SIG-M5 treated with dmso at 0.1 percent for 504 hours (cell line): Measurements from ENCODE around the gene TPX2.
"Not testable (repeated sequence)": the region's sequence is repeated elsewhere in the genome, so short reads cannot be mapped to it uniquely, and the experiment has no call there.

Experiments
- DNase-seq: peaks from one replicate; lab custom pipeline; 2025; ENCODE audit not compliant: unreplicated experiment; lab: John Stamatoyannopoulos, UW

The TPX2 gene

DNA sequence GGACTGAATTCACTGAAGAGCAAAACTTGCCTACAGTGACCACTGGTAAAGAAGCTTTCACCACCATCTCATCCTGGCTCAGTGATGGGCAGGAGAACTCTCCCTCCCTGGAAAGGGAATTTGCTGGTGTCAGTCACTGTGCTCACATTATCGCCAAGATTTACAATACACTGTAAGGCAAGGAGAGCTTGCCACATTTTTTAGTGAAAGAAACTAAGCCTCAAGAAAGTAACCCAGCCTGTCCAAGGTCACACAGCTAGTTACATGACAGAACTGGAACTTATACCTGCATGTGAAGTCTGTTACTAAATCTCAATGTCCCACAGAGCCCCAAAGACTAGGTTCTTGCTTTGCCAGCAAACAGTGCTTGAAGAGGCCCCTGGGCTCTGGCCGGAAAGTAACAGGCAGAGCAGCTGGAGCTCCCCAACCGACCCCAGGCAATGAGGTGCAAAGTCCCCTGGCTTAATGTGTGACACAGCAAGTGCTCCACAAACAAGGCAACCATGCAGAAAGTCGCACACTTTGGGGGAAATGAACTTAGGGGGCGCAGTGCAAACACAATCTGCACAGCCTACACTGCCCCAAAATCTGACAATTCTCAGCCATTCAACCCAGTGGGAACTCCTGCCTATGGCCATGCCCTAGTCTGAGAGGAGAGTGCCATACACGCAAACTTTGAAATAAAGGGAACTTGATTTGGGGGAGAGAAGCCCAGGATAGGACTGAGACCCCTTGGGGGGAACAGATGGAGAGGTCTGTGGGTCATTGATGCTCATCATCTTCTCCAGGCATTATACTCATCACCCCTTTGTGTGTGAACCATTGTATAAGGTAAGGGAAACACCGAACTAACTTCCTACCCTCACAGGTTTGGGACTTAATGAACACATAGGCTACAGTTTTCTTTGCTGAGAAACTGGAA is 18.3 kb upstream of the TPX2 start:
- DNase-seq: no peak

DNA sequence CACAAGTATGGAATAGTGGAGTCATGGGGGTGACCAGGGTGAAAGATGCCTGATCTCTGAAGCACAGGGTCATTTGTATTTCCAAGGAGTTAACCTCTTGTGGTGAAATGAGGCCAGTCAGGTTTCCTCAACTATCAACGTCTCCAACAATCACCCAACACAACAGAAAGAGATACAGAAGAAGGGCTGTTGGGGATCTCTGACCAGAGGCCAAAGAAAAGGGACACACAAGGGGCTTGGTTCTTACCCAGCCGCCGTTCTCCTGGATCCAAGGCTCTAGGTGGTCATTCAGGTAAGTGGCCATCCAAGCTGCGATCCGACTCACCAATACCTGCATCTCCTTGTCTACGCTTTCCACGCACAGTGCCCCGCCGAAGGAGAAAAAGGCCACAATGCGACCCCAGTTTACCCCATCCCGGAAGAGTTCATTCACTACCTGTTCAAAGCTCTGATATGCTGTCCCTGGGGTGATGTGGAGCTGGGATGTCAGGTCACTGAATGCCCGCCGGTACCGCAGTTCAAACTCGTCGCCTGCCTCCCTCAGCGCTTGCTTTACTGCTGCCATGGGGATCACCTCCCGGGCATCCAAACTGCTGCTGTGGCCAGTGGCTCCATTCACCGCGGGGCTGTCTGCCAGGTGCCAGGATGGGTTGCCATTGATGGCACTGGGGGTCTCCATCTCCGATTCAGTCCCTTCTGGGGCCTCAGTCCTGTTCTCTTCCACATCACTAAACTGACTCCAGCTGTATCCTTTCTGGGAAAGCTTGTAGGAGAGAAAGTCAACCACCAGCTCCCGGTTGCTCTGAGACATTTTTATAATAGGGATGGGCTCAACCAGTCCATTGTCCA is 17.5 kb upstream of the TPX2 start:
- DNase-seq: no peak

DNA sequence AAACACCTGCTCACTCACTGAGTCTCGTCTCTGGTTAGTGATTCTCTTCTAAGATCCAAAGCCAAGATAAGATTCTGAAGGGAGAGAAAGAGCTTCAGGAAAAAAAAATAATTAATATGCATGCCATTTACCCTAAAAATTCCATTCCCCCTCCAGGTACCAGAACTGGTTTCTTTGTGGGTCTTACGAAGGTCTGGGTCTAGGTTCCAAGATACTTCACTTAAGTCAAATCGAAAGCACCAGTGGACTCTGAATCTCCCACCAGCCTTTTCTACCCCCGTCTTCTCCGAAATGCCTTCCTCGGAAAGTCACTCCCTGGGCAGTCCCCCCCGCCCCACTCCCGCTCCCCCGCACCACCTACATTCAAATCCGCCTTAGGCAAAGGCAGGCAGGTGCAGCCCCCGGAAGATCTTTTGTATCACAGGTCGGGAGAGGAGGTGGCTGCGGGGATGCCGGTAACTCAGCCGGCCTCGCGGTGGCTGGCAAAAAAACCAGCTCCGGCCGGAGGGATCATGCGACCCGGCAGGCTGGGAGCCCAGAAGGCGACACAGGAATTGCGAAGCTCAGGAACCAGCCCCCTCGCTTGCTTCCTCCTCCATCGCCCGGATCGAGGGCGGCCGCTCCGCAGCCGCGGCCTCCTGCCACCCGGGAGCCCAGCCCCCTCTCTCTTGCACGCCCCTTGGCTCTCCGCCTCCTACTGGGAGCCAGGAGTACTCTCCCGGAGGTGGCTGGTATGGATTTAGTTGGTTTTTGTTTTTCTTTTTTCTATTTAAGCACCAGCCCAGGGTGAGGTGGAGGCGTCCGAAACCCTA is 16.6 kb upstream of the TPX2 start, which contains the start of gene BCL2L1:
Gene BCL2L1, minus strand, starts transcription at position 612 of the 812 bp plus-strand sequence. CDS start 650 bp downstream, outside the sequence.
- peak; percentile 78 for DNase-seq

DNA sequence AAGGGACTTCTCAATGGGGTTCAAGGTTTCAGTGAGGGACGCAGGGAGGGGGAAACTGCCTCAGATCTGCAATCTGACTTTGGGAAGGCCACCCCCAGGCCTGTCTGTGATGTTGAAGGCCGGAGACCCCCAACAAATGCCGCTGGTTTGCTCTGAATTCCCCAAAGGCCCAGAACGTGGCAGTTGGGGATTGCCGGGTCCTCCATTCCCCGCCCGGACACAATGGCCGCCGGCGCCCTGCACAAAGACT is 16.1 kb upstream of the TPX2 start:
- DNase-seq: no peak

DNA sequence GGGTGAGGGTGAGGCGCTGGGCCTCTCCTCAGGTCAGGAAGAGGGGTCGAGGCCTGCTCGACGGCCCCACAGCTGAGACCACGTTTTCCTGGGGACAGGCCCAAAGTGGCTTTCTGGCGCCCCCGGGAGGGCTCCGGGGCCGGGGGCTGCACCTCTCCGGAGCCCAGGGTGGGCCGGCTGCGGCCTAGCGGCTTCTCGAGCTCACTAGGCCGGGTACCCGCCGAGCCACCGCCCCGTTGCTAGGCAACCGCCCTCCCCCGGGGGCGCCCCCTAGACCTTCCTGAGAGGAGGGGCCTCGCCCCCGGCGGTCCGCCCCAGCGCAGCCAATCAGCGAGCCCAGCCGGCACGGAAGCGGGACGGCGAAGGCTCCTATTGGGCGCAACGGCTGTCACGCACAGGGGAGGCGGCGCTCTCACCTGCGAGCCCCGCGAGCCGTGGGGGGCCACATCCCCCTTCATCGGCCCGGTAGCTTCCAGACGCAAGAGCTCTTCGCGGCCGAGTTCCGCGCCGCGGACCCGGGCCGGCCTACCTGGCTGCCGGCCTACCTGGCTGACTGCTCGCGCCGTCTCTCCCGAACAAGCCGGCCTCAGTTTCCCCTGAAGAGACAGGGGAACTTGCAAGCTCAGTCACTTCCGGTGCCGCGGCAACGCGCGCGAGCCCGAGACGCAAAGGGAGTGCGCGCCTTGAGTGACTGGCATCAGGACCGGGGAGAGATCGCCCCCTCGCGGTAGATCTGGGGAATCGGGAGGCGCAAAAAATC is 15.6 kb upstream of the TPX2 start:
- DNase-seq: peak; percentile 96

DNA sequence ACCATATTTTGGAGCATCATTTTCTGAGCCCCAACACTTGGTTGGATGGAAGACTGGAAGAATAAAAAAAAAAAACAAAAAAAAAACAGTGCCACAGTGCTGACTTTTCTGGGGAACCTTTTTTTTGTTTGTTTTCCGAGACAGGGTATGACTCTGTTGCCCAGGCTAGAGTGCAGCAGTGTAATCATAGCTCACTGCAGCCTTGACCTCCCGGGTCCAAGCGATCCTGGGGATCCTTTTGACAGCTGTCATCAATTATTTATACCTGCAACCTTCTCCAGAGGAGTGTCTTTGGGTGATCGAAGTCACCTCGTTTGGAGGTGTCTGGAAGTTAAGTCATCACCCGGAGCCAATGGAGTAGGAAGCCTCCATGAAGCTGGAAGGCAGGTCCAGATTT is 7.8 kb upstream of the TPX2 start:
- DNase-seq: no peak

DNA sequence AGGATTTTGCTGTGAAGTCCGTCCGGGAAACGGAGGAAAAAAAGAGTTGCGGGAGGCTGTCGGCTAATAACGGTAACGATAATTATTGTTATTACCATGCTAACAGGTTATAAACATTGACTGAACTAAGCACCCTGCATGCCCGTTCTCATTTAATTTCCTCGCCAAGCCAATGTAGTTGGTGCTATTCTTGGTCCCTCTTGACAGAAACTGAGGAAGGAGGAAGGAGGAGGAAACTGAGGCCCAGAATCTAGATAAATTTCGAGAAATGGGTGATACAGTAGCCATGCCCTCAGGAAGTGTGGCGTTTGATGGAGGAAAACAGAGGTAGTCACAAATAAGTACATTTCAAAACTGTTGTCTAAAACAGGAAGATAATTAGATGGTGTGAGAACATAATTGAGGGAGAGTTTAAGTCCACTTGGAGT is 474 bp downstream of the TPX2 start:
- DNase-seq: peak; percentile 47

DNA sequence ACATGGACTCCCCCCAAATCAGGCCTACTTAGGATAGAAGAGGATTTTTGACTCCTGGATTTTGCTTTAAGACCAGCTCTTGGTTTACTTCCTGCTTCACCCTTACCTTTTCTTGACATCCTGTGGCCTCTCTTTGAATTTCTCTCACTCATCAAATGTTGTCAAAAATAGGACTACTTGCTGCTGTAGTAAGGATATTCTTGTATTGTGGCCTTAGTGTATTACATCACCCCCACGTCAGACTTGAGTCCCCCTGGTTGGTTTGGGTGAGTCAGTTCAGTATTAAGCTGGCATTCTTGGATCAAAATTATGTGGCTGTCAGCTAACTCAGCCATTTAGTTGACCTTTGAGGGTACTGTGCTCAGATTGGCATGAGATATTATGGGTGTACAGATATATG is 1.1 kb downstream of the TPX2 start:
- DNase-seq: peak; percentile 49

DNA sequence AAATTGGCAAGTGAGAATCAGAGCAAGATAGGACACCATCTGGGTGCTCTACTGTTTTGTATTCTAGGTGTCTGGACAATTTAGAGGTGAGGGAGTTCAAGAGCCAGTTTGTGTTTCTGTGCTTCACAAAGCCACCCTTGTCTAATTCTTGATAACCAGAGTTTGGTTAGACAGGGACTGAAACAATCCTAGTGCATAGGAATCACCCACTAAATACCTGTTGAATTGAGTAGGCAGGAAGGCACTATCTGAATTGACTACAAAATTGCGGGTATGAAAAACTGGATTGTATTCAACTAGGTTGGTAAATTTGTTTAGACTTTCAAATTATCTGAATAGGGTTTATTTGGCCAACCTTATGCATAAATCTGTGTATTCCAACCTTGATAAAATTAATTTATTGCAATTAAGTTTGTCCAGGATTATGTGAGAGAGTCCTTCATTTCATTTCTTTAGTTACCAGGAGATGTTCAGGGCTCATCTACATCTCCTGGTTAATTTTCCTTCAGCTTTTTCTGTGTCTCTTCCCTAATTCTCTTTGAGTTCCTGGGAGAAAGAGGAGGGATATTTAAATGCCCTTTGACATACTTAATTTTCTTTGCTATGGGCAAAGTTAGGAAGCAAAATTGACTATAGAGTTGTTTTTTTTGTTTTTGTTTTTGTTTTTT is 1.7 kb downstream of the TPX2 start:
- DNase-seq: no peak

DNA sequence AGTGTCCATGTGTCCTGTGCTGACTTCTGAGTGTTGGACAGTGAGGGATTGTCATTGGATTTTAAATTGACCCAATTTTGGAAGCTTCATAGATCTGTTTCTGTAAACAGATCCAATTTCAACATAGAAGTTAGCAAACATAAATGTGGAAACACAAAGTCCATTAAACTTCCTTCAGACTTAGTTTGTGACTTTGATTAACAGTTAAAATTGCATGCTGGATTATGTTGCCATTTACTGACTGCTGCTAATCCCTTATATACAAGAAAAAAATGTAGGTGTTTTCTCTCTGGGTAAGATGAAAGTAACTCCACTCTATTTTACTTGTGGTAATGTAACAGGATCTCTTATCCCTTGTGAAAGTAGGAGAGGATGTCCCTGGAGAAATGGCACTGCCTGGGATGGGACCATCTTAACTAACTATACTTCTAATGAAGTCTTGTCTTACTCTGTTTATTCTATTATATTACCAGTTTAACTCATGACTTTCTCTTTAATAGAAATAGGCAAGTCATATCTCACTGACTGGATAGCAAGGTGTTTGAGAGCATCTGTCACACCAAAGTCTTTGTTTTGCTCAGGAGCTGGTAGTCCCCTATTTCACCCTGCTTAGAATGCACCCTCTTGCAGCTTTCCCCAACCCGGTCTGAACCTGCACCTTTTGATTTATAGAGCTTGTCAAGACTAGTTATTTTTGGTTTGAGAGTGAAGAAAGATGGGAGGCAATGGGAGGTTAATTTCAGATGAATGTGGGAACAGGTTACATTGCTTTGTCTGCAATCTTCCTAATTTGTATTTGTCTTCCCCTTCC is 7.2 kb downstream of the TPX2 start:
- DNase-seq: no peak

DNA sequence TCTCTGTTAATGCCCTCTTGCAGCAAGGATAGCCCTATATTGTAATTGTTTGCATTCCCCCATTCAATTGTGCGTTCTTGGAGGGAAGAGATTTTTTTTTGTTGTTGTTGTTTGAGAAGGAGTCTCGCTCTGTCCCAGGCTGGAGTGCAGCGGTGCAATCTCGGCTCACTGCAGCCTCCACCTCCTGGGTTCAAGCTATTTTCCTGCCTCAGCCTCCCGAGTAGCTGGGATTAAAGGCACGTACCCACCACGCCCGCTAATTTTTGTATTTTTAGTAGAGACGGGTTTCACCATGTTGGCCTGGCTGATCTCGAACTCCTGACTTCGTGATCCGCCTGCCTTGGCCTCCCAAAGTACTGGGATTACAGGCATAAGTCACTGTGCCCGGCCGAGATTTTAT is 7.9 kb downstream of the TPX2 start:
- DNase-seq: not testable (repeated sequence)

DNA sequence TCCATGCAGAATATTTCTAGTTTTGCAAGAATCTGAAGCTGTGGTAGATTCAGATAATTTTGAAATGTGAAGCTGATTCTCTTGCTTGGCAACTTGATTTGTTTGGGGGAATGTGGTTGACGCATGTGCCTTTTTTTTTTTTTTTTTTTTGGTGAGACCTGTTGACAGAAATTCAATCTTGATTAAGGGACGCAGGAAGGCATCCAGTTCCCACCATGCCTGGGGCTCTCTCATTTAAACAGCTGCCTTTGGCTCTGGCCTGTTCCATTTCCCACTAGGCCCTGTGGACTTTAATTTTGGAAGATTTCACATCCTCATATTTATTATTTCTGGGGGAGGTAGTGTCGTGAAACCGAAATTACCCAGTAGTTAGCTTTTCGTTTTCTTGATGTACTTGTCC is 8.6 kb downstream of the TPX2 start:
- no peak for DNase-seq

DNA sequence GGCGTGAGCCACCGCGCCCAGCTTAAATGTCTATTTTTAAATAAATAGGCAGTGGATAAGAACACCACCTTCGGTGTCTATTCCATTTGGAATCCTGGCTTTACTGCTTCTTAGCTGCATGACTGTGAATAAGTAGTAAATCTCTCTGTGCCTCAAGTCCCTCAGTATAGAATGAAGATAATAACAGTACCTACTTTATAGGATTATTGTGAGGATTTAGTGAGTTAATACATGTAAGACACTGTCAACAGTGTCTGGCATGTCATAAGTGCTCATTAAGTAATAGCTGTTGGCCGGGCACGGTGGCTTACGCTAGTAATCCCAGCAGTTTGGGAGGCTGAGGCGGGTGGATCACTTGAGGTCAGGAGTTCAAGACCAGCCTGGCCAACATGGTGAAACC is 10.1 kb downstream of the TPX2 start:
- no peak for DNase-seq

DNA sequence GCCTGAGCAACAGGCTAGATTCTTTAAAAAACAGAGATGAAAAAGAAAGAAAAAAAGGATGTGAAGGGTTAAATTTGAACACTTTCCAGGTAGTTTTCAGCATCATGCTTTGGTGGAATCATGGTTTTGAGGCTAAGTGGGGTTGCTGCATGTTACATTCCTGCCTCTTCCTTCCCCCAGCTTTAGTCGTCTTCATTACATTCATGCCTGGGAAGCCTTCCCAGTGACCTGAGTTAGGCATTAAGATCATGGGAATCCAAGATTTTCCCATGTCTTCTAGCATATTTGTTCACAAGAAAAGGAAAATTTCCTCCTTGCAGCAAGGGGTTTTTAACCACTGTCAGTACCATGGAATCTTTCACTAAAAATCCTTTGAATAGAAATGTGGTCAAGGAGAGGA is 12.0 kb downstream of the TPX2 start:
- DNase-seq: no peak

DNA sequence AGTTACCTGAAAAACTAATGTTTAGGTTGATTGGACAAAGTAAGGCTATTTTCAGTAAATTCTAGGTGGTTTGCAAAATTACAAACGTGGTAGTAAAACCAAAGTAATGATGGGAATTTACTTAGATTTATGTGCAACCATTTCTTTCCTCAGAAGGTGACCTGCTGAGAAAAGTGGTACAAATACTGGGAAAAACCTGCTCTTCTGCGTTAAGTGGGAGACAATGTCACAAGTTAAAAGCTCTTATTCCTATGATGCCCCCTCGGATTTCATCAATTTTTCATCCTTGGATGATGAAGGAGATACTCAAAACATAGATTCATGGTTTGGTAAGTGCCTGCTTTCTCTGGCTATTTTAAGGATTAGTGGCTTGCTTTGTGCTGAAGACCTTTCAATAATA is 18.2 kb downstream of the TPX2 start:
- DNase-seq: no peak

DNA sequence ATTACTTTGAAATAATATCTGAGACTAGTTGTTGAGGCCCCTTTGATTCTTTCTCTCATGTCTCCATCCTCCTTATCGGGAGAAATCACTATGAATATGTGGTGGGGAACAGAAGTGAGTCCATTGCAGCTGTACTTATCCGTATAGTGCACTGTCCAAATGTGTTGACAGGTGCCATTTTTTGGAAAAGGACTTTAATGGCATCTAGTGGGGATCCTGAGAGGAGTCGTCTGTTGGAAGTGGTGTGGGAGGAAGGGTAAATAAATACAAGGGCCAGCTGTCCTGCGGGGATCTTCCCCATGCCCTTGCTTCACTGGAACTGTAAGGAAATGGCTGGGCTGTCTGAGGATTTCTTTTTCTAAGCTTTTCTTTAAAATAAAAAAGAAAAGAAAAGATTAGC is 19.4 kb downstream of the TPX2 start:
- no peak for DNase-seq

DNA sequence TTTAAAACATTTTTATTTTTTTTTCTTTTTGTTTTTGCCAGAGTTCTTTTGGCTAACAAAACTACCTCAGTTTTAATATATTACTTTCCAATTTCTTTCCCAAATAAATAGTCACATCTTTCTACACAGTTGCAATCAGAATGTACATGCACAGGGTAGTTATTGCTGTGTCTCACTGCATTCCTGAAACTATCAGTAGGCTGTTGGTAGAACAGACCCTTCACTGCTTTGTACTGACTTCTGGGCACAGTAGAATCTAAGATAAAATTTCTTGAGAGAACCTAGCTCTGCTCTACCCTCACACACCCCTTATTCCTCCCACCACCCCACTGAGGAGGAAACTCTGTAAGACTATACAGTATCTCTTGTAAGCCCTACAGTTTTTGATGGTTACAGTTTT is 19.9 kb downstream of the TPX2 start:
- no peak for DNase-seq

DNA sequence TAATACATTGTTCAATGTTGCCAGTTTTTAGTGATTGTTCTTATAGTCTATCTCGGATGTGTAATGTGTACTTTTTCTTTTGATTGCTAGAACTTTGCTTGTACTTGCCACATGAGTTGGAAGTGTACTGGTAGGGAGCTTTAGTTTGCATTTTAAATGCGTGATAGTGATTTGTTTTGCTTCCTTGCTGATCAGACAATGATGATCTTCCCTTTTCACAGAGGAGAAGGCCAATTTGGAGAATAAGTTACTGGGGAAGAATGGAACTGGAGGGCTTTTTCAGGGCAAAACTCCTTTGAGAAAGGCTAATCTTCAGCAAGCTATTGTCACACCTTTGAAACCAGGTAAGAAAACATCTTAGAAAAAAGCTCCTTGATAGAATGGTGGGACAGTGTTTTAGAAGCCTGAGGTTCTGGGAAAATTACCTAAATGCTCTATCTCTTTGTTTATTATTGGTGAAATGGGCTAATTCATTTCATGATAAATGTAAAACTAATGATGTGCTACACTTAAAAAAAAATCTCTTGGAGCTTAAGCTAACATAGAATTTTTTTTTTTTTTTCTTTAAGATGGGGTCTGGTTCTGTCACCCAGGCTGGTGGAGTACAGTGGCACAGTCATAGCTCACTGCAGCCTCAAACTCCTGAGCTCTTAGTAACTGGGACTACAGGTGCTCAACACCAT is 20.9 kb downstream of the TPX2 start:
- DNase-seq: no peak
